ENCODE data around the gene PRIMA1. TPM values are rescaled to one million over a fixed set of nuclear protein-coding genes. Genes with fewer than 3 reads are reported as not detected.

PRIMA1 gene, protein sequence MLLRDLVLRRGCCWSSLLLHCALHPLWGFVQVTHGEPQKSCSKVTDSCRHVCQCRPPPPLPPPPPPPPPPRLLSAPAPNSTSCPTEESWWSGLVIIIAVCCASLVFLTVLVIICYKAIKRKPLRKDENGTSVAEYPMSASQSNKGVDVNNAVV
- 10 to 100 TPM; 14.0 to 28.8 (median 16.4) TPM for total RNA-seq

DNA sequence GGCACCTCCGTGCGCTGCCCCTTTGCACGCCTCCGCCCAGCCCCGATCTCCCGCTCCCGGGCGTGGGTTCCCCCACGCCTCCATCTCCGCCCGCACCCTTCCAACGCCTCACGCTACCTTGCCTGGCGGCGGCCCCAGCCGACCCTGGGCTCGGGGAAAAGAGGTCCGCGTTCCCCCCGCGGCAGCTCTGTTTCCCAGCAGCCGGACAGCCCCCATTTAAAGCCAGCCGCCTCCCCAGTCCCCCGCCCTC is at the start of gene PRIMA1:
PRIMA1 (minus strand) TSS at position 193 of the 250 bp plus-strand sequence. CDS start 767 bp downstream, outside the sequence.
- TF ChIP-seq EP300 (IDR thresholded peaks at IDR 0.05), result no peak
- TF ChIP-seq POLR2AphosphoS5 (IDR thresholded peaks at IDR 0.05), result no peak
- no peak for TF ChIP-seq POLR2A (IDR thresholded peaks at IDR 0.05)
- TF ChIP-seq, protein P1, sequence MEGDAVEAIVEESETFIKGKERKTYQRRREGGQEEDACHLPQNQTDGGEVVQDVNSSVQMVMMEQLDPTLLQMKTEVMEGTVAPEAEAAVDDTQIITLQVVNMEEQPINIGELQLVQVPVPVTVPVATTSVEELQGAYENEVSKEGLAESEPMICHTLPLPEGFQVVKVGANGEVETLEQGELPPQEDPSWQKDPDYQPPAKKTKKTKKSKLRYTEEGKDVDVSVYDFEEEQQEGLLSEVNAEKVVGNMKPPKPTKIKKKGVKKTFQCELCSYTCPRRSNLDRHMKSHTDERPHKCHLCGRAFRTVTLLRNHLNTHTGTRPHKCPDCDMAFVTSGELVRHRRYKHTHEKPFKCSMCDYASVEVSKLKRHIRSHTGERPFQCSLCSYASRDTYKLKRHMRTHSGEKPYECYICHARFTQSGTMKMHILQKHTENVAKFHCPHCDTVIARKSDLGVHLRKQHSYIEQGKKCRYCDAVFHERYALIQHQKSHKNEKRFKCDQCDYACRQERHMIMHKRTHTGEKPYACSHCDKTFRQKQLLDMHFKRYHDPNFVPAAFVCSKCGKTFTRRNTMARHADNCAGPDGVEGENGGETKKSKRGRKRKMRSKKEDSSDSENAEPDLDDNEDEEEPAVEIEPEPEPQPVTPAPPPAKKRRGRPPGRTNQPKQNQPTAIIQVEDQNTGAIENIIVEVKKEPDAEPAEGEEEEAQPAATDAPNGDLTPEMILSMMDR (IDR thresholded peaks at IDR 0.05), result no peak
- Histone ChIP-seq H3K9me3 (no peaks in the 10 kb centered on the region), H3K4me1 (peaks cover 6 to 76% (median 27%) of the 10 kb centered on the region in 3 donors), H3K36me3 (no peaks in the 10 kb centered on the region), H3K27ac (peak within 1 kb of the TSS; percentile 64 to 94 (median 92)), H3K4me3 (peak within 1 kb of the TSS; percentile 50 to 79), H3K27me3 (no peaks in the 10 kb centered on the region)
- peak; percentile 14 for ATAC-seq
- no CpG with 5 or more reads among the region's 24 CpGs for WGBS, 2 donors (ENCODE audit: low coverage in 1 of 2)

DNA sequence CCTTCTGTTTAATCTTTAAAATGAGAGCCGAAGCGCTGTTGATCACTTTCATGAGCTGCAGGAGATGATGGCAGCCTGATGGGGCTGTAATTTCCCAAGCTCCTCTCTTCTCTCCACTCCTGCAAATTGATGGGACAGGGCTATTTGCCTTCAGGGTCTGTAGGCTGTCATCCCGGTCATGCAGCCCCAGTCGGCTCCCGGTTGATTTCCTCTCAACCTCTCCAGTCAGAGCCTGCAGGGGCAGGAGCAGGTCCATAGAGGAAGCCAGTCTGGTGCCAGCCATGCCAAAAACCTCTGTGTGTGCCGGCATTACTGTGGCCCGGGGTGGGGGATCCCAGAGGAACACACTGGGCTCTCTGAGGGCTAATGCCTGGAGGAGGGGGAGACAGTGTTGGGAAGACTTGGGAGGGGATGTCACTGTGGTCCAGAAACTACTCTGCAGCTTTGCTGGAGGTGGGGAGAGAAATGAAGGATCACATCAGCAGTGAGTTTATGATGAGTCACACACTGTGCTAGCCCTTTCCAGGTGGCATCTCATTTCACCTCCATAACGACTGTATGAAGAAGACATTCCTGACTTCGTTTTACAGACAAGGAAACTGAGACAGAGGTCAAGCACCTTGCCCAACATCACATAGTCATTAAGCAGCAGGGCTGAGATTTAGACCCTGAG is 46.5 kb upstream of the PRIMA1 start:
- no peak overlapping the region for H3K27ac ChIP-seq
- H3K4me3 ChIP-seq, result no peak overlapping the region
- H3K36me3 ChIP-seq, result no peaks in the 10 kb centered on the region
- no peak for ATAC-seq
- TF ChIP-seq EP300 (IDR thresholded peaks at IDR 0.05) (no peak), POLR2AphosphoS5 (IDR thresholded peaks at IDR 0.05) (no peak), POLR2A (IDR thresholded peaks at IDR 0.05) (no peak)
- TF ChIP-seq, protein P1 (IDR thresholded peaks at IDR 0.05), result no peak
- H3K9me3 ChIP-seq, result no peaks in the 10 kb centered on the region
- peaks cover 0 to 8% (median 0%) of the 10 kb centered on the region in 3 donors for H3K4me1 ChIP-seq
- peaks cover 5% of the 10 kb centered on the region for H3K27me3 ChIP-seq
- WGBS, 2 donors (ENCODE audit: low coverage in 1 of 2), result 33 to 76% methylated on average over 2 to 4 of the region's 9 CpGs

DNA sequence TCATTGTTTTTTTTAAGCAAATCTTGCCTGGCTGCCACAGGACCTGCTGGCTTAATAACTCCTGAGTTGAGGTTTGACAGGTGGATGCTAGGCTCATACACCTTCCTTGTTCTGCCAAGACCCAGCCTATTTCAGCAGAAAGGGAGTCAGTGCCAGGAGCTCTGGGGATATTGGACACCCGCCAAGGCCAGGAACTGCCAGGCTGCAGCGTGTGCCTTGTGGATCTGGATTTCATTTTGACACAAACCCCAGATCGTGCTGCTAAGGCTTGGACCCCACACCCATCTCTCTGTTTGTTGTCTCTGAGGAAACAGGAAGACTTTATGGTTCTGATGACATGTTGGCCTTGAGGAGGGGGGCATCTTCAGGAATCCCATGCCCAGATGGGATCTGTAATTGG is 44.4 kb upstream of the PRIMA1 start:
- H3K4me3 ChIP-seq, result no peak overlapping the region
- H3K4me1 ChIP-seq, result peaks cover 0 to 8% (median 0%) of the 10 kb centered on the region in 3 donors
- no peak for ATAC-seq
- H3K27me3 ChIP-seq, result peaks cover 5% of the 10 kb centered on the region
- H3K9me3 ChIP-seq, result no peaks in the 10 kb centered on the region
- no peak overlapping the region for H3K27ac ChIP-seq
- H3K36me3 ChIP-seq, result no peaks in the 10 kb centered on the region
- TF ChIP-seq POLR2AphosphoS5 (IDR thresholded peaks at IDR 0.05) (no peak), POLR2A (IDR thresholded peaks at IDR 0.05) (no peak), EP300 (IDR thresholded peaks at IDR 0.05) (no peak)
- TF ChIP-seq, protein P1 (IDR thresholded peaks at IDR 0.05), result no peak
- 0% methylated on average over 1 of the region's 3 CpGs; no CpG with 5 or more reads in 1 of the 2 donors for whole genome bisulfite sequencing, 2 donors (ENCODE audit: low coverage in 1 of 2)

DNA sequence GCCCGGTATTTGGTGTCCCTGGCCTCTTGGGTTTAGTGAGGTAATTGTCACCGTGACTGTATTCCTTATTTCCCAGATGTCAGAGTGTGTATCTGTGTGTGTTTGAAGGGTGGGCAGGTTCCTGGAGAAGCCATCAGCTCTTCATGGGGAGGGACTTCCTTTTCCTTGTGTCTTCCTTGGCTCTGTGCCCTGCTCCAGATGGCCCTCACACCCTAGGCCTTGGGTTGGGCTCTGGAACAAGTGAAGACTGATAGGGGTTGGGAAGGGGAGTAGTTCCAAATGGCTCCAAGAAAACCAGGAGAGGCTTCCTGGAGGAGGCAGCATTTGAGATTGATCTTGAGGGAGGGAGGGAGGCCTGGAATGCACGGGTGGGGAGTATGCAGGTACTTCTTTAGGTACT is 43.8 kb upstream of the PRIMA1 start:
- 57 to 92% methylated on average over 1 to 2 of the region's 3 CpGs for WGBS, 2 donors (ENCODE audit: low coverage in 1 of 2)

More for the DNA sequence above, 43.8 kb upstream of the PRIMA1 start:
- Histone ChIP-seq H3K9me3 (no peaks in the 10 kb centered on the region), H3K4me3 (no peak overlapping the region), H3K27me3 (peaks cover 5% of the 10 kb centered on the region), H3K4me1 (peaks cover 0 to 8% (median 0%) of the 10 kb centered on the region in 3 donors), H3K27ac (no peak overlapping the region), H3K36me3 (no peaks in the 10 kb centered on the region)
- TF ChIP-seq POLR2A (IDR thresholded peaks at IDR 0.05), result no peak
- TF ChIP-seq POLR2AphosphoS5 (IDR thresholded peaks at IDR 0.05), result no peak
- TF ChIP-seq, protein P1 (IDR thresholded peaks at IDR 0.05), result no peak
- ATAC-seq, result no peak
